HG03066 (cell line): Measurements from ENCODE around the gene SLCO1B1.
"Not testable (repeated sequence)": the region's sequence is repeated elsewhere in the genome, so short reads cannot be mapped to it uniquely, and the experiment has no call there.

Source experiments
- ATAC-seq: cut with Tn5 transposase; IDR thresholded peaks from one replicate; pipeline ENCODE4 v1.9.1; 2021; ENCODE audit warnings: low read depth; ENCODE audit not compliant: unreplicated experiment

SLCO1B1 gene, protein sequence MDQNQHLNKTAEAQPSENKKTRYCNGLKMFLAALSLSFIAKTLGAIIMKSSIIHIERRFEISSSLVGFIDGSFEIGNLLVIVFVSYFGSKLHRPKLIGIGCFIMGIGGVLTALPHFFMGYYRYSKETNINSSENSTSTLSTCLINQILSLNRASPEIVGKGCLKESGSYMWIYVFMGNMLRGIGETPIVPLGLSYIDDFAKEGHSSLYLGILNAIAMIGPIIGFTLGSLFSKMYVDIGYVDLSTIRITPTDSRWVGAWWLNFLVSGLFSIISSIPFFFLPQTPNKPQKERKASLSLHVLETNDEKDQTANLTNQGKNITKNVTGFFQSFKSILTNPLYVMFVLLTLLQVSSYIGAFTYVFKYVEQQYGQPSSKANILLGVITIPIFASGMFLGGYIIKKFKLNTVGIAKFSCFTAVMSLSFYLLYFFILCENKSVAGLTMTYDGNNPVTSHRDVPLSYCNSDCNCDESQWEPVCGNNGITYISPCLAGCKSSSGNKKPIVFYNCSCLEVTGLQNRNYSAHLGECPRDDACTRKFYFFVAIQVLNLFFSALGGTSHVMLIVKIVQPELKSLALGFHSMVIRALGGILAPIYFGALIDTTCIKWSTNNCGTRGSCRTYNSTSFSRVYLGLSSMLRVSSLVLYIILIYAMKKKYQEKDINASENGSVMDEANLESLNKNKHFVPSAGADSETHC

DNA sequence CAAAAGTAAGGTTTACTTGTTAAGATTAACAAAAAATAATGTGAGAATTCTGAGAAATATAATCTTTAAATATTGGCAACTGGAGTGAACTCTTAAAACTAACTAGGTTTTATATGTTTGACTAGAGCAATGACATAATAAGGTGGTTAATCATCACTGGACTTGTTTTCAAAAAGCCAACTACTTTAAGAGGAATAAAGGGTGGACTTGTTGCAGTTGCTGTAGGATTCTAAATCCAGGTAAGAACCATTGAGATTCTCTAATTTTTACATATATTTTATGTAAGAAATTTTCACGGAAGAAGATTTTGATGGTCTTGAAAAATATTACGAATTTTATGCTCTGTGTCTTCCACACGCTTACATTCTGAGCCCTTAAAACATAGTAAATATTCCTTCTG, at the start of gene SLCO1B1:
Gene SLCO1B1 (plus strand): TSS at position 197 of the 400 bp plus-strand sequence. CDS start 10,381 bp downstream, outside the sequence.
- no peak for ATAC-seq

DNA sequence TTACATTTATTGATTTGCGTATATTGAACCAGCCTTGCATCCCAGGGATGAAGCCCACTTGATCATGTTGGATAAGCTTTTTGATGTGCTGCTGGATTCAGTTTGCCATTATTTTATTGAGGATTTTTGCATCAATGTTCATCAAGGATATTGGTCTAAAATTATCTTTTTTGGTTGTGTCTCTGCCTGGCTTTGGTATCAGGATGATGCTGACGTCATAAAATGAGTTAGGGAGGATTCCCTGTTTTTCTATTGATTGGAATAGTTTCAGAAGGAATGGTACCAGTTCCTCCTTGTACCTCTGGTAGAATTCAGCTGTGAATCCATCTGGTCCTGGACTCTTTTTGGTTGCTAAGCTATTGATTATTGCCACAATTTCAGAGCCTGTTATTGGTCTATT, 46.2 kb upstream of the SLCO1B1 start:
- not testable (repeated sequence) for ATAC-seq

DNA sequence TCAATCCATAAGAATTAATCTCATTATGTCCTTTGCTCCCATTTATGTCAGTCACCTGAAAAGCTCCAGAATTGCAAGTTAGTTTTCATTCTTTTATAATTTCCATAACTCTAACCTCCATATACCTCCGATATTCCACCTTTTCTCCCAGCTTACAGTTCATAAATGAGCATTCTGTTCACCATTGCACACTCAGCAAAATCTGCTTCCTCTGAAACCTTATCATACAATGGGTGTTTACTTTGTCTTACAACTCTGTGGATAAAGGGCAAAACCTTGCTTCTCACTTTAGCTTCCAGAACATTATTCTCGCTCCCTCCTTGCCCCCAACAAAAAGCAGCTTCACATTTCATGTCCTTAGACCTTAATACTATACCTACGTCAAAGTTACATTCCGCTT, 19.3 kb upstream of the SLCO1B1 start:
- ATAC-seq: no peak

DNA sequence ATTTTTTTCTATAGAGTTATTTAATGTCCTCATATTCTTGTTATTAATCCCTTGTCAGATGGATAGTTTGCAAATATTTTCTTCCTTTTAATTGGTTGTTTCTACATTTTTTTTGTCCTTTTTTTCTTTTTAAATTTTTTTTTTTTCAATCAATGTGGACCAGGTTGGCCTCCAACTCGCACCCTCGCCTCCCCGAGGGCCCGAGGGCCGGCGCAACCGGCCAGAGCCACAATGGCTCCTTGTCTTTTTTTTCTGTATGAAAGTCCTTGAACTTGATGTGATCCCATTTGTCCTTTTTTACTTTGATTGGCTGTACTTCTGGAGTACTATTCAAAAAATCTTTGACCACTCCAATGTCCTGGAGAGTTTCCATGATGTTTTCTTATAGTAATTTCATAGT, 17.7 kb upstream of the SLCO1B1 start:
- ATAC-seq: no peak

DNA sequence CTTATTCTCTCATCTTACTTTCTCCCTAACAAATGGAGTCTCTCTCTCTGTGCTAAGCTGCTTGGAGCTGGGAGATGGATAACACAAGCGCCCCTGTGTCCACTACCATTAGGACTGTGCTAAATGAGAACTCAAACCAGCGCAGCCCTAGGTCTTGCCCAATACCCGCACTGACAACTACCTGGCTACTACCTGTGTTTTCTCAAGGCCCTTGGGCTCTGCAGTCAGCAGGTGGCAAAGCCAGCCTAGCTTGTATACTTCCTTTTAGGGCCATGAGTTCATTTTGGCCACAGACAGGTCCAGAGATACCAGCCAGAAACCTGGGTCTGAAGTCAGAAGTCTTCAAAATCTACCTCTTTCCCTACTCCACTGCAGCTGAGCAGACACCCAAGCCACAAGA, 13.0 kb upstream of the SLCO1B1 start:
- no peak for ATAC-seq

DNA sequence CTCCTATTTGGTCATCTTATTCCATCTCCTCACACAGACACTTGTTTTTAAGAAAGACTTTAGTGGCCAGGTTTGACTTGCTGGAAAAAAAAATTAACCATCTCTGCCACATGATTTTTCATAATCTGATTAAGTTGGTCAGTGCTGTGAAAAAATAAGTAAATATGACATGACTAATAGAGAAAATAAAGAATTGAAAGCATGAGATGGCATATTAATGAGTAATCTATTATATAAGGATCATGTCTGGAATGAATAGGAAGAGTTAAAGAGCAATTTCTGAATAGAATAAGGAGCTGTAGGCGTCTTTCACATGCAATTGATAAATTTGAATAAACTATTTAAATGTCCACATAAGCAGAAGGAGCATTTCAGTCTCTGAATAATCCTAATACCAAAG, 12.2 kb upstream of the SLCO1B1 start:
- ATAC-seq: no peak

DNA sequence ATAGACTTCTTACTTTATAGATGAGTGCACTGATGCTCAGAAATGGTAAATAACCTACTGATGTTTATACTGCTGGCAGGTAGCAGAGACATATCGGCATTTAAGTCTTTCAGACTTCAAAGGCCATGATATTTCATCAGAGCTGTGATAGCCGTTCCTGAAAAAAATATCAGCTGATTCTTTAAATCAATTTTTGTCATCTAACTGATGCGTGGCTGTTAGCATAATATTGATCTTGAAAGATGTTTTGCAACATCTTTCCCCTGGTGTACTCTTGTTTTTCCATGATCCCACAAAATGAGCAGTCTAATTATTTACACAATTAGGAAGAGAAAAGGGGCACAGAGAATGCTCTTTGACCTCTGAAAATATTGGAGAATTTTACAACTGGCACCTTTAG, 1.6 kb upstream of the SLCO1B1 start:
- no peak for ATAC-seq

DNA sequence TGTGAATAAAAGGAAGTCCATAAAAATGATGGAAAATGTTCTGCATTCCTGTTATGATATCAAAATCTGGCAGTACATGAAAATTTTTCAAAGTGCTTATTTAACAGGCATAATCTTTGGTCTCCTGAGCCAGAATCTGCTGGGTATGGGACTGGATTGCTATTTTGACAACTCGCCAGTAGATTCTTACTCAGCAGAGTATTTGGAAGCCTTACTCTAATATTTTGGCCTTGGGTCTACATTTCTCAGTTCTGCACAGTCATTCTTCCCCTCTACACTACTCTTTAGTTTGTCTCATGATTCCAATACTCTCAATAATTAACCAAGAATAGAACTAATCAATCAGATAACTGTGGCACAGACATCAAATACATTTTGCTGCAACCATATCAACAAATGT, 1.1 kb upstream of the SLCO1B1 start:
- ATAC-seq: no peak

DNA sequence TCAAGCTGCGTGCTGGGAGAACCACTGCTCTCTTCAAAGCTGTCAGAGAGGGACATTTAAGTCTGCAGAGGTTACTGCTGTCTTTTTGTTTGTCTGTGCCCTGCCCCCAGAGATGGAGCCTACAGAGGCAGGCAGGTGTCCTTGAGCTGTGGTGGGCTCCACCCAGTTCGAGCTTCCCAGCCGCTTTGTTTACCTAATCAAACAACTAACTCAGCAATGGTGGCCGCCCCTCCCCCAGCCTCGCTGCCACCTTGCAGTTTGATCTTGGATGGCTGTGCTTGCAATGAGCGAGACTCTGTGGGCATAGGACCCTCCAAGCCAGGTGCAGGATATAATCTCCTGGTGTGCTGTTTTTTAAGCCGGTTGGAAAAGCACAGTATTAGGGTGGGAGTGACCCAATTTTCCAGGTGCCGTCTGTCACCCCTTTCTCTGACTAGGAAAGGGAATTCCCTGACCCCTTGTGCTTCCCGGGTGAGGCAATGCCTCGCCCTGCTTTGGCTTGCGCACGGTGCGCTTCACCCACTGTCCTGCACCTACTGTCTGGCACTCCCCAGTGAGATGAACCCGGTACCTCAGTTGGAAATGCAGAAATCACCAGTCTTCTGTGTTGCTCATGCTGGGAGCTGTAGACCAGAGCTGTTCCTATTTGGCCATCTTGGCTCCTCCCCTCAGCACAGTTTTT, 6.5 kb downstream of the SLCO1B1 start:
- not testable (repeated sequence) for ATAC-seq

DNA sequence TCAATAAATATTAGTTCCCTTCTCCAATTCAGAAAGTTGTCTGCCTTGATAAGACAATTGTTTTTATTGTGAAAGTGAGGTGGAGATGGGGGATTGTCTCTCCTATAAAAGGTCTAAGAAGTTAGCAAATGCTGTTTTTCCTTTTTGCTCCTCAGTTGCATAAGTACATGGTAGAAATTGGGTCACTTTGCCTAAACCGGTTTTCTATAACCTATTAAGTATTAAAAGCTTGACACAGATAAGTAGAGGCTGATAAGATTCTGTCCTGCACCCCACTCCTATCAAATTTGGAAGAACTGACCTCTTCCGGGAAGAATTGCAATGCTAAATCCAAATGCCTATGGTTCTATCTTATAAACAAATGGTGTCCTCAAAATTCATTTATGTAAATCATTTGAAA, 7.0 kb downstream of the SLCO1B1 start:
- ATAC-seq: no peak

DNA sequence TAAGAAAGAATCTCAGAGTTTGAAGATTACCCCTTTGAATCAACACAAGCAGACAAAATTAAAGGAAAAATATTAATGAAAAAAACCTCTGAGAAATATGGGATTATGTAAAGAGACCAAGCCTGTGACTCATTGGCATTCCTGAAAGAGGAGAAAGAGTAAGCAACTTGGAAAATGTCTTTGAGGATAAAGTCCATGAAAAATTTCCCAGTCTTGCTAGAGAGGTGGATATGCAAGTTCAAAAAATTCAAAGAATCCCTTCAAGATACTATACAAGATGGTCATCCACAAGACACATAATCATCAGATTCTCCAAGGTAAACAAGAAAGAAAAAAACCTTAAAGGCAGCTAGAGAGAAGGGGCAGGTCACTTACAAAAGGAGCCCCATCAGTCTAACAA, 13.3 kb downstream of the SLCO1B1 start:
- no peak for ATAC-seq

DNA sequence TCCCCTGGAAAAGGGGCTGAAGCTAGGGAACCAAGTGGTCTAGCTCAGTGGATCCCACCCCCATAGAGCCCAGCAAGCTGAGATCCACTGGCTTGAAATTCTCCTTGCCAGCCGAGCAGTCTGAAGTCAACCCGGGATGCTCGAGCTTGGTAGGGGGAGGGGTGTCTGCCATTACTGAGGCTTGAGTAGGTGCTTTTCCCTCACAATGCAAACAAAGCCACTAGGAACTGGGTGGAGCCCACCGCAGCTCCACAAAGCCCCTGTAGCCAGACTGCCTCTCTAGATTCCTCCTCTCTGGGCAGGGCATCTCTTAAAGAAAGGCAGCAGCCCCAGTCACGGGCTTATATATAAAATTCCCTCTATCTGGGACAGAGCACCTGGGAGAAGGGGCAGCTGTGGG, 18.9 kb downstream of the SLCO1B1 start:
- not testable (repeated sequence) for ATAC-seq

DNA sequence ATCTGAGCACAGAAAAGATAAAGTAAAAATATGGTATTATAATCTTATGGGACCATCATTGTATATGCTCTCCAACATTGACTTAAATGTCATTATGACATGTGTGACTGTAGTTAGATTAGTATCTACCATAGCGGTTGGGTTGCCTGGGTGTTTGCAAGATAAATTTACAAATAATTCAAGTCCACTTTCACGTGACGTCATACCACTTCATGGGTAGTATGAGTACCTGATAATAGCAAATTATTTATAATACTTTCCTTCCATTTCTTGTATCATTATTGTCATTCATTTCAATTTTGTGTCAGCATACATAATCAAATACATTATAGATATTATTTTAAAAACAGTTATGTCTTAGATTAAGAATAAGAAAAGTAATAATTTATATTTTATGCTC, 20.2 kb downstream of the SLCO1B1 start:
- ATAC-seq: no peak

DNA sequence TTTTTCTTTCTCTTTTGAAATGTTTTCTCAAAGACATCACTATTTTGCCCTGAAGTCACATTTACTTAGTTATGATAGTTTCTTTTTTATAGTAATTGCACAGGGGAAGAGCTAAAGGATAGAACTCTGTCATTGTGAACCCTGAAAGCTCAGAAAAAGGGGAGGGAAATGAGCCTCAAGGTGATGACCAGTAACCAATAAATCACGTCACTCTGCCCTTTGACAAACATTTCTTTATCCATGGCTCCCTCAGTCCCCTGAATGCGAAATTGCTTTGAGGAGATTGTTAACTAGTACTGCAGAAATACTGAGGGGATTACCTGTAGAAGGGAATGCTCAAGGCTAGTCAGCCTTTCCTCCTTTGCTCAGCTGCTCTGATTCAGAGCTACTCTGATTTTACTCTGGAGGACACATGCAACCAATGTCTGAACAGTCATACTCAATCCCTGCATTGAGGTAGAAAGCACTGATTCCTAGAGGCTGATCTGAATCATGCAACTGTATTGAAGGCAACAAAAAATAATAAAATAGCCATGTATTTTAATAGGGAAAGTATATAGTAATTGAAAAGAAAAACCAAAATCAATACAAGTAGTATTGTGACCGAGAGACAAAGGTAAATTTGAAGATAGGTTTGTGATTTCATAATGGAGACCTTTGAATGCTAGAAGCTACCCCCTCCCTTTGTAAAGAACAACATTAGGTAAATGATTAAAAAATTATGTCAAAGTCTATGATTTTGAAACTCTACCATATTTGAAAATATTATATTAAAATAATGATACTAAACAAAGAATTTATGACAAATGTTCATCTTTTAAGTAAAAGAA, 24.7 kb downstream of the SLCO1B1 start:
- no peak for ATAC-seq

DNA sequence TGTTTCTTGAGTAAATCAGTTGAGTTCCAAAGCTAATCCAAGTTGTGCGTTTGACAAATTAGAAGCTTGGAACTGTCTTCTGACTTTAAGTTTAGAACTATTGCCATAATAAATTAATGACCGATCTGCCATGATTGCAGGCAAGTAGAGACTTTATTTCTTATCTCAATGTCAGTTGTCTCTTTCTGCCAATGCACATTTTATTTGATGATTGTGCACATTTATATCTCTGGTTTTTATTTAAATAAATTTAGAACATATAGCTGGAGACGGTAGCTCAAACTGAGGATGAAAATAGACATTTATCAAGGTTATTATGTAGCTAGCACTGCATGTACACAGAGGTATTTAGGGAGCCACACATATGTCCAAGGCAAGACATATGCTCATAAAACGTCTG, 34.1 kb downstream of the SLCO1B1 start:
- ATAC-seq: no peak

DNA sequence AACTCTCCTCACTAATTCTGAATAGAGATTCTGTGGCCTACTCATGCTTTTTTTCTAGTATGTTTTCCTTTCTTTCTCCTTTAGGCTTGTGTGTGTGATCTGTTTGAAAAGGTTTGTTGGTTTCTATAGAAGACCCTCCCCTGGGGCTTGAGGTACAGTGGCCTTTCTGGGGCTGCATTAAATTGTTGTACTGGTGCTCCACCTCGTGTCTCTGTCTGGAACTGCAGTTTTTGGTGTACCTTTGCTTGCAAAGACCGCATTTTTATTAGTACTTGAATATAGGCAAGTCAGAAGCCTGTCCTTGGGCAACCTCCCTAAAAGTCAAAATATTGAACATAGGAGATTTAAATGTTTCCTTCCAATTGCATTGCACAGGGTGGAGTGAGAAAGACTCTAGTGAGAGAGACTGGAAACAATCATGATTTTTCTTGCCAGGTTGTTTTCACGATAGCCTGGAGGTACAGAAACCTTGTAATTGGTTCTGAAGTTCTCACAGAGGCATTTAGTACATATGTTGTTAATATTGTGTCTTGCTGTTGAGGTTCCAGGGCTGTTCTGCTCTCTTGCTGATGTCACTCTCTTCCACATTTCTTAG, 39.0 kb downstream of the SLCO1B1 start:
- ATAC-seq: no peak

DNA sequence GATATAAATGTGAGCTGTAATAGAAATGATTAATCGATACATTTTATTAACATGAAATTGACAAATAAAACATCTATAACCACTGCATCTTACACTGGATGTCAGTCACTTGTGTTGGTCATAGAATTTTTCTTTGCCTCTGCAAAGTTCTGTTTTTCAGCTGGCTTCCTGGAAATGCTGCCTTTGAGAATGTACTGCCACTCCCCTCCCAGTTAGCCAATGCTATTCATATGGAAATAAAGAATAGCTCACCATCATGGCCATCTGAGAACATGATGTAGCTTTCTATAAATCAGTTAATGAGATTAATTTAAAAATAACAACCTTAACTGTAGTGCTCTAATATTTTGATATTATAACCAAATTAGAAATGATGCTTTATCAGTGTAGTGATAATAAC, 41.1 kb downstream of the SLCO1B1 start:
- ATAC-seq: no peak

DNA sequence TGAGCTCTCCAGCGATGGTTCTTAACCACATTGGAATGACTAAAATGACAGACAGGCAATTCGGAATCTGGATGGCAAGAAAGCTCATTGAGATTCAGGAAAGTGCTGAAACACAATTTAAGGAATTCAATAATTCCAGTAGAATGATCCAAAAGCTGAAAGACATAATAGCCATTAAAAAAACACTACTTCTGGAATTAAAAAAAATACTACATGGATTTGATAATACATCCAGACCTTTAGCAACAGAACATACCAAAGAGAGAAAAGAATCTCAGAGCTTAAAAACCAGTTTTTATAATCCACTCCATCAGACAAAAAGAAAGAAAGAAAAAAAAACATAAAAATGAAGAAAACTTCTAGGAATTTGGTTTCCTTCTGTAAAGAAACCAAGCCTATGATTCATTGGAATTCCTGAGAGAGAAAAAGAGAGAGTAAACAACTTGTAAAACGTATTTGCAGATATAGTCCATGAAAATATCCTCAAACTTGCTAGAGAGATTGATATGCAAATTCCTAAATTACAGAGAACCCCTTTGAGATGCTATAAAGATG, 52.8 kb downstream of the SLCO1B1 start:
- ATAC-seq: no peak

DNA sequence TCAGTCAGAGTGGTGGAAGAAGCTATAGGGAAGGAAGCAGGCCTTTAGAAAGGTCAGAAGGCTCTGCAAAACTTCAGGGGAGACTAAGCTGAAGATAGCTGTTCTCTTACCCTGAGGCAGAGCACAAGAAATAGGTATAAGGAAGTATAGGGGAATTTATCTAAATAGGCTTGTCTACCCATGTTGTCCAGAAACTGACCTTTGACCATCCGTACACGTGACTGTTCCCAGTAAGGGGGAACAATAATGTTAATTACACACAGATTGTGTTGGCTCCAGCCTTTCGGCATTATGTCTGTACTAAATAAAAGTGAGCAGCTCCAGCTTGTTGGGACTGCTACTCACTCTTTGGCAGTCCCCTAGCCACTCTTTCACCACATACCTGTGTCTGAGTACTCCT, 59.0 kb downstream of the SLCO1B1 start:
- no peak for ATAC-seq

DNA sequence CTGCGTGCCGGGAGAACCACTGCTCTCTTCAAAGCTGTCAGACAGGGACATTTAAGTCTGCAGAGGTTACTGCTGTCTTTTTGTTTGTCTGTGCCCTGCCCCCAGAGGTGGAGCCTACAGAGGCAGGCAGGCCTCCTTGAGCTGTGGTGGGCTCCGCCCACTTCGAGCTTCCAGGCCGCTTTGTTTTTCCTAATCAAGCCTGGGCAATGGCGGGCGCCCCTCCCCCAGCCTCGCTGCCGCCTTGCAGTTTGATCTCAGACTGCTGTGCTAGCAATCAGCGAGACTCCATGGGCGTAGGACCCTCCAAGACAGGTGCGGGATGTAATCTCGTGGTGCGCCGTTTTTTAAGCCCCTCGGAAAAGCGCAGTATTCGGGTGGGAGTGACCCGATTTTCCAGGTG, 83.4 kb downstream of the SLCO1B1 start:
- not testable (repeated sequence) for ATAC-seq
